Ovary (tissue), 9 donors: Measurements from ENCODE around the gene SNAPC2. TPM values are rescaled to one million over a fixed set of nuclear protein-coding genes. Genes with fewer than 3 reads are reported as not detected.
"Not testable (repeated sequence)": the region's sequence is repeated elsewhere in the genome, so short reads cannot be mapped to it uniquely, and the experiment has no call there.

Source experiments
- DNase-seq, 5 donors: peaks; one replicate each; pipeline ENCODE4 v3.0.0-alpha.2; 2019 to 2020
- H3K27ac ChIP-seq, 2 donors: fragments of 200-600 bp; one replicate each; pipeline versions ENCODE4 v1.5.1 to v1.8.0; 2019 to 2022
- H3K27me3 ChIP-seq: fragments of 200-600 bp; one replicate; pipeline ENCODE4 v1.8.0; 2022
- H3K36me3 ChIP-seq: fragments of 200-600 bp; sonication (generic); one replicate; pipeline ENCODE4 v1.5.1; 2019
- H3K4me1 ChIP-seq: one replicate; pipeline ENCODE4 v1.8.1; 2013; ENCODE audit warnings: mild to moderate bottlenecking, moderate library complexity; ENCODE audit not compliant: insufficient read depth
- H3K4me3 ChIP-seq: fragments of 200-600 bp; sonication (generic); one replicate; pipeline ENCODE4 v1.5.1; 2017
- H3K9me3 ChIP-seq, 2 donors: fragments of 200-600 bp in 1 of 2; sonication (generic) in 1 of 2; one replicate each; pipeline versions ENCODE4 v1.5.1 to v1.8.1; 2013 to 2019; ENCODE audit warnings: mild to moderate bottlenecking in 1 of 2, moderate library complexity in 1 of 2
- EP300 ChIP-seq: sonication (generic); formaldehyde crosslinking; IDR thresholded peaks from one replicate; pipeline ENCODE4 v1.6.1; 2017; ENCODE audit warnings: antibody characterized with exemption
- POLR2A ChIP-seq: fragments of 450-650 bp; IDR thresholded peaks from one replicate; pipeline ENCODE4 v1.6.1; 2017; ENCODE audit warnings: antibody characterized with exemption, mild to moderate bottlenecking, moderate library complexity
- WGBS, 3 donors: extraction: QIAGEN DNeasy Blood & Tissue Kit in 1 of 3; methylation state at CpG; one replicate each; pipeline versions ENCODE4 v1.1.5 to v1.1.7; 2013 to 2017; 5-methylcytosine and 5-hydroxymethylcytosine counted together
- intact Hi-C, 4 donors: fragments of 100-400 bp; cut with DNase I; formaldehyde crosslinking; loops; one replicate each; pipeline versions ENCODE4 v1.11.0 to v1.15.1; 2022 to 2023
- polyA plus RNA-seq, 2 donors: library from polyadenylated mRNA; stranded (reverse); fragments of 200-250 nt in 1 of 2; fragments of 350-450 nt in 1 of 2; fragmentation: Illumina TruSeq in 1 of 2; extraction: RNeasy Lipid Tissue Mini Kit (QIAGEN cat#74804) in 1 of 2; gene quantifications; one replicate each; pipeline ENCODE4 v1.2.3, GENCODE V29; 2013 to 2014
- total RNA-seq, 7 donors: library from RNA; depleted of rRNA in 2 of 7; stranded (reverse); fragments of >200 nt in 2 of 7; fragmentation: NEBNext Ultra II Directional in 3 of 7; extraction: Animal tissue kit (Norgen Biotek cat#: 25700) in 3 of 7; gene quantifications; one replicate each; pipeline versions ENCODE4 v1.1.0 to v1.2.4, GENCODE V29; 2016 to 2023
- TF ChIP-seq, protein P1 (sequence below), 3 donors: fragments of 450-650 bp in 2 of 3; fragments of 200-600 bp in 1 of 3; IDR thresholded peaks; one replicate each; pipeline versions ENCODE4 v1.5.1 to v1.8.0; 2016 to 2022; ENCODE audit warnings: antibody characterized with exemption in 3 of 3, mild to moderate bottlenecking in 1 of 3
- donor health status: DM: no; HTN: no; CAD: no; lungs with moderate emphysema.
- donor health status: DM: no; HTN: no; CAD: no.
- donor health status: Bipolar disorder and iron deficiency.
- donor health status: DM: yes; HTN: yes; CAD: no.
- donor health status: DM: no; HTN: no; CAD: no.
- donor health status: DM: yes; HTN: yes; CAD: no.

Gene SNAPC2
- total and polyA plus RNA-seq, 9 donors: 1.8 to 26.6 (median 16.3) TPM

DNA sequence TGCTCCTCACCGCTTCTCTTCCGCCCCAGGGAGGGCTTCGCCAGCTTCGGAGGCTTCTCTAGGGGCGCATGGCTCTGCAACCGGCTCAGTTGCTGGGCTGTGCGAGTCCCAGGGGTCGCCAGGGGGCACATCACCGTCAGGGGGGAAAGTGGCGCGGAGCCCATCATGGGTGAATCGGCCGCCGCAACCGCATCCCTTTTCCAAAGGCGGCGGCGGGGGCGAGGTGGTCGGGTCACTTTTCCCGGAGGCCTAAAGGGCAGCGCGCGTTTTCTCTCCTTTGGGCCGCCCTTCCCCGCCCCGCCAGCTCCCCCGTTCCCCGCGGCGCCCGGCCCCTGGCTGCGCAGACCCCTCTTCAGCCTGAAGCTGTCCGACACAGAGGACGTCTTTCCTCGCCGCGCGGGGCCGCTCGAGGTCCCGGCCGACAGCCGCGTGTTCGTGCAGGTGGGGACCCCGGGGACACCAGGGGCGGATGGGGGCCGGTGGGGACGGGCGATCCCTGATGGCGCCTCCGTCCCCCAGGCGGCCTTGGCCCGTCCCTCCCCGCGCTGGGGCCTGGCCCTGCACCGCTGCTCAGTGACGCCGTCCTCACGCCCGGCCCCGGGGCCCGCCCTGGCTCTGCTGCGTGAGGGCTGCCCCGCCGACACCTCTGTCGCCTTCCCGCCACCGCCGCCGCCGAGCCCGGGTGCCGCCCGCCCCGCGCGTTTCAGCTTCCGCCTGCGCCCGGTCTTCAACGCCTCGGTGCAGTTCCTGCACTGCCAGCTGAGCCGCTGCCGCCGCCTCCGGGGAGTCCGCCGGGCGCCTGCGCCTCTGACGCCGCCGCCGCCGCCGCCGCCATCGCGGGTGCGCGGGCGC is 3.8 kb upstream of the SNAPC2 start:
- H3K27ac ChIP-seq: no peak overlapping the region
- peaks cover 11% of the 10 kb centered on the region for H3K4me1 ChIP-seq
- H3K9me3 ChIP-seq: no peaks in the 10 kb centered on the region
- peak overlapping the region; percentile 17 for H3K4me3 ChIP-seq
- H3K27me3 ChIP-seq: peaks cover 6% of the 10 kb centered on the region
- intact Hi-C loops: no loop called here
- DNase-seq: peak in 3 of 5 donors; percentile 23 to 46 (median 31)
- H3K36me3 ChIP-seq: no peaks in the 10 kb centered on the region
- TF ChIP-seq, protein P1, sequence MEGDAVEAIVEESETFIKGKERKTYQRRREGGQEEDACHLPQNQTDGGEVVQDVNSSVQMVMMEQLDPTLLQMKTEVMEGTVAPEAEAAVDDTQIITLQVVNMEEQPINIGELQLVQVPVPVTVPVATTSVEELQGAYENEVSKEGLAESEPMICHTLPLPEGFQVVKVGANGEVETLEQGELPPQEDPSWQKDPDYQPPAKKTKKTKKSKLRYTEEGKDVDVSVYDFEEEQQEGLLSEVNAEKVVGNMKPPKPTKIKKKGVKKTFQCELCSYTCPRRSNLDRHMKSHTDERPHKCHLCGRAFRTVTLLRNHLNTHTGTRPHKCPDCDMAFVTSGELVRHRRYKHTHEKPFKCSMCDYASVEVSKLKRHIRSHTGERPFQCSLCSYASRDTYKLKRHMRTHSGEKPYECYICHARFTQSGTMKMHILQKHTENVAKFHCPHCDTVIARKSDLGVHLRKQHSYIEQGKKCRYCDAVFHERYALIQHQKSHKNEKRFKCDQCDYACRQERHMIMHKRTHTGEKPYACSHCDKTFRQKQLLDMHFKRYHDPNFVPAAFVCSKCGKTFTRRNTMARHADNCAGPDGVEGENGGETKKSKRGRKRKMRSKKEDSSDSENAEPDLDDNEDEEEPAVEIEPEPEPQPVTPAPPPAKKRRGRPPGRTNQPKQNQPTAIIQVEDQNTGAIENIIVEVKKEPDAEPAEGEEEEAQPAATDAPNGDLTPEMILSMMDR (IDR thresholded peaks at IDR 0.05): no peak
- TF ChIP-seq POLR2A (no peak), EP300 (no peak)
- WGBS, 3 donors: 0 to 1% (median 1%) methylated on average over 58 to 104 of the region's 104 CpGs

DNA sequence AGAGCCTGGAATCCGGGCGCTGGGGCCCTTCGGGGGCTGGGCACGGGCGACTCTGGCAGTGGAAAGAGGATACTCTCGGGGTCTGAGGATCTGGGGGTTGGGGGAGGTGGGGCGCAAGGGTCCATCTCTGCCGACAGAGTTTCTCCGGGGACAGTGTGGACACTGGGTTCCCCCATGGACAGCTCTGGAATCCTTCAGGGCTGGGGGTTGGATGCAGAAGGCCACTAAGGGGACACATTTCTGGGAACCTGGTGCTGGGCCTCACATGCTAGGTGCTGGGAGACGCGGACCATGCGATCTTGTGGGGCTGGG is 3.2 kb upstream of the SNAPC2 start:
- Histone ChIP-seq H3K4me3 (peak overlapping the region; percentile 26), H3K36me3 (no peaks in the 10 kb centered on the region), H3K4me1 (peaks cover 17% of the 10 kb centered on the region), H3K9me3 (no peaks in the 10 kb centered on the region), H3K27me3 (peaks cover 6% of the 10 kb centered on the region), H3K27ac (no peak overlapping the region)
- no peak for DNase-seq
- WGBS, 3 donors: 11 to 17% (median 12%) methylated on average over 11 to 12 of the region's 12 CpGs
- intact Hi-C loops: no loop called here
- TF ChIP-seq POLR2A: no peak
- TF ChIP-seq, protein P1 (IDR thresholded peaks at IDR 0.05): no peak

DNA sequence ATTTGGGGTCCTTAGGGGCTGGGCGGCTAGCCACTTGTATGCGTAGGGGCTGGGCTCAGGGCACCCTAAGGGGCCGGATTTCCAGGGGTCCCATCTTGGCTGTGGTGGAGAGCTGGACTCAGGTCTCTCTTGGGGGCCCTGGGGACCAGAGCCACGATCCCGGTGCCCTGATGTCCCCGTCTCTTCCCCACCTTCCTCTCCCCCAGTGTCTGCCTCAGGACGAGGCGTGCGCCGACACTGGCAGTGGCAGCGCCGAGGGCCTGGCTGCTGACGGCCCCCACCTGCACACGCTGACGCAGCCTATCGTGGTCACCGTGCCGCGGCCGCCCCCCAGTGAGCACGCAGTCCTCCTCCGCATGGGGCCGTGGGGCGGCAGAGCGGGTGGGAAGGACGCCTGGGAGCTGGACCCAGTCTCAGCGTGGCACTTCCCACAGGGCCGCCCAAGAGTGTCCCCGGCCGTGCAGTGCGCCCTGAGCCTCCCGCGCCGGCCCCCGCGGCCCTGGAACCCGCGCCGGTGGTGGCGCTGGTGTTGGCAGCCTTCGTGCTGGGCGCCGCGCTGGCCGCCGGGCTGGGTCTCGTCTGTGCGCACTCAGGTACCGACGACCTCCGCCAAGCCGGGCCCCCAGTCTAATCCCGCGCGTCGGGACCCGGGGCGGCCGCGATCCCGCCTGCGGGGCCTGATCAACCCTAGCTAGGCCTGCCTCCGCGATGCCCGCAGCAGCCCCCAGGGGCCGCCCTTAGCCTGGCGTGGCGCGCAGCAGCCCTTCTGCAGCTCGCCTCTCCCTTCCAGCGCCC is 2.7 kb upstream of the SNAPC2 start:
- H3K4me1 ChIP-seq: peaks cover 21% of the 10 kb centered on the region

DNA sequence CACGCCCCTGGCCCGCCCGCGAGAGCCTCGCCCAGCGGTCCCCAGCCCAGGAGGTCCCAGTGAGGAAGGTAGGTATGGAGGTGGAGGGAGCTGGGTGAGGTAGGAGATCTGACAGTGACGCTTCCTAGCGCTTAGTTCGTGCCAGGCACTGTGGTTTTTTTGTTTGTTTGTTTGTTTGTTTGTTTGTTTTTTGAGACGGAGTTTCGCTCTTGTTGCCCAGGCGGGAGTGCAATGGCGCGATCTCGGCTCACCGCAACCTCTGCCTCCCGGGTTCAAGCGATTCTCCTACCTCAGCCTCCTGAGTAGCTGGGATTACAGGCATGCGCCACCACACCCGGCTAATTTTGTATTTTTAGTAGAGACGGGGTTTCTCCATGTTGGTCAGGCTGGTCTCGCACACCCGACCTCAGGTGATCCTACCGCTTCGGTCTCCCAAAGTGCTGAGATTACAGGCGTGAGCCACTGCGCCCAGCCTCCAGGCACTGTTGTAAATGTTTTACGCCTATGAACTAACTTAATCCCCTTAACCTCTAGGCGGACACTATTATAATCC is 2.0 kb upstream of the SNAPC2 start:
- H3K36me3 ChIP-seq, intact Hi-C loops, H3K27me3 ChIP-seq, H3K27ac ChIP-seq, DNase-seq, H3K9me3 ChIP-seq, H3K4me3 ChIP-seq: not testable (repeated sequence)
- peaks cover 21% of the 10 kb centered on the region for H3K4me1 ChIP-seq
- 34 to 45% (median 35%) methylated on average over 29 of the region's 29 CpGs for WGBS, 3 donors

More for the DNA sequence above, 2.7 kb upstream of the SNAPC2 start:
- WGBS, 3 donors: 1% methylated on average over 58 to 71 of the region's 71 CpGs
- Histone ChIP-seq H3K4me3 (peak overlapping the region; percentile 26), H3K27ac (no peak overlapping the region), H3K9me3 (no peaks in the 10 kb centered on the region), H3K27me3 (peaks cover 6% of the 10 kb centered on the region), H3K36me3 (no peaks in the 10 kb centered on the region)
- TF ChIP-seq EP300: no peak
- TF ChIP-seq, protein P1 (IDR thresholded peaks at IDR 0.05): peak in 2 of 3 donors; percentile 19 to 52
- intact Hi-C loops: no loop called here
- peak in 4 of 5 donors; percentile 49 to 76 (median 64) for DNase-seq
